NCI-H2081 treated with DMSO at 0.1 percent for 48 hours (cell line): Measurements from ENCODE around the gene GFI1B.
"Not testable (repeated sequence)": the region's sequence is repeated elsewhere in the genome, so short reads cannot be mapped to it uniquely, and the experiment has no call there.

Experiments
- DNase-seq: peaks from one replicate; lab custom pipeline; 2025; lab: John Stamatoyannopoulos, UW

The GFI1B gene

GRCh38 chr9:132991351-132992300 lies 13.1 kb downstream of the GFI1B start:
- no peak for DNase-seq

- DNase-seq = no peak
Observed at GRCh38 chr9:132993511-132993939, 15.0 kb downstream of the GFI1B start.

- no peak for DNase-seq
Observed at GRCh38 chr9:132994410-132995120, 16.1 kb downstream of the GFI1B start.

GRCh38 chr9:132995121-132995420 lies 16.6 kb downstream of the GFI1B start:
- DNase-seq = no peak

GRCh38 chr9:132995879-132996278 lies 17.4 kb downstream of the GFI1B start:
- no peak for DNase-seq

- no peak for DNase-seq
Observed at GRCh38 chr9:132996526-132996925, 18.0 kb downstream of the GFI1B start.

GRCh38 chr9:132997591-132997990 lies 19.1 kb downstream of the GFI1B start:
- no peak for DNase-seq

- DNase-seq = not testable (repeated sequence)
Observed at GRCh38 chr9:132998221-132998620, 19.7 kb downstream of the GFI1B start.

- no peak for DNase-seq
Observed at GRCh38 chr9:132998831-132999635, 20.5 kb downstream of the GFI1B start.

GRCh38 chr9:133002147-133003070 lies 23.9 kb downstream of the GFI1B start:
- no peak for DNase-seq

- DNase-seq = no peak
Observed at GRCh38 chr9:133003071-133003461, 24.6 kb downstream of the GFI1B start.

GRCh38 chr9:133003671-133004090 lies 25.2 kb downstream of the GFI1B start:
- DNase-seq = no peak

- DNase-seq = no peak
Observed at GRCh38 chr9:133004091-133004998, 25.9 kb downstream of the GFI1B start.

GRCh38 chr9:133004999-133005760 lies 26.7 kb downstream of the GFI1B start:
- DNase-seq = no peak

GRCh38 chr9:133005957-133006356 lies 27.5 kb downstream of the GFI1B start:
- DNase-seq = no peak

GRCh38 chr9:133006731-133007352 lies 28.3 kb downstream of the GFI1B start:
- no peak for DNase-seq

- DNase-seq = no peak
Observed at GRCh38 chr9:133008406-133008805, 29.9 kb downstream of the GFI1B start.

- no peak for DNase-seq
Observed at GRCh38 chr9:133008824-133009223, 30.3 kb downstream of the GFI1B start.
